Neural cell (in vitro differentiated cells): Measurements from ENCODE around the gene COPB2. TPM values are rescaled to one million over a fixed set of nuclear protein-coding genes. Genes with fewer than 3 reads are reported as not detected.

Experiments
- H2AFZ ChIP-seq: fragments of 200-600, 300-800 bp; sonication (generic), shearing (Covaris generic); 2 replicates; pipeline ENCODE4 v1.6.0; 2014; ENCODE audit warnings: low read depth, mild to moderate bottlenecking, antibody characterized with exemption, low read length, moderate library complexity
- H3F3A ChIP-seq: fragments of 200-600 bp; shearing (Covaris generic); 2 replicates; pipeline ENCODE4 v1.6.1; 2016; ENCODE audit warnings: mild to moderate bottlenecking, moderate library complexity, mixed read lengths, antibody characterized with exemption, low read length; ENCODE audit not compliant: insufficient read depth, poor library complexity, severe bottlenecking
- H3K27ac ChIP-seq: fragments of 200-600, 300-800 bp; sonication (generic), shearing (Covaris generic); 2 replicates; pipeline ENCODE4 v1.5.1; 2014; ENCODE audit warnings: mild to moderate bottlenecking, low read length, moderate library complexity
- H3K27me3 ChIP-seq: fragments of 300-800, 200-600 bp; sonication (generic), shearing (Covaris generic); 2 replicates; pipeline ENCODE4 v1.6.0; 2014; ENCODE audit warnings: mild to moderate bottlenecking, low read depth, low read length, moderate library complexity; ENCODE audit not compliant: insufficient read depth
- H3K36me3 ChIP-seq: fragments of 300-800, 200-600 bp; sonication (generic), shearing (Covaris generic); 2 replicates; pipeline ENCODE4 v1.5.1; 2014; ENCODE audit warnings: mild to moderate bottlenecking, antibody characterized with exemption, low read length, moderate library complexity; ENCODE audit not compliant: insufficient read depth
- H3K4me2 ChIP-seq: fragments of 300-800, 200-600 bp; sonication (generic), shearing (Covaris generic); 2 replicates; pipeline ENCODE4 v1.6.0; 2014; ENCODE audit warnings: mild to moderate bottlenecking, low read length
- H3K4me3 ChIP-seq: fragments of 300-800, 200-600 bp; sonication (generic), shearing (Covaris generic); 2 replicates; pipeline ENCODE4 v1.5.1; 2014; ENCODE audit warnings: mild to moderate bottlenecking, low read length, moderate library complexity
- H3K79me2 ChIP-seq: fragments of 200-600 bp; shearing (Covaris generic); replicated peaks from 2 replicates; pipeline ENCODE4 v1.6.0; 2014; ENCODE audit warnings: mild to moderate bottlenecking, low read length, moderate library complexity; ENCODE audit not compliant: insufficient read depth
- H3K9ac ChIP-seq: fragments of 300-800, 200-600 bp; sonication (generic), shearing (Covaris generic); 2 replicates; pipeline ENCODE4 v1.6.1; 2016; ENCODE audit warnings: mild to moderate bottlenecking, low read length, mixed read lengths
- H3K9me2 ChIP-seq: fragments of 200-600 bp; shearing (Covaris generic); 2 replicates; pipeline ENCODE4 v1.6.1; 2016; ENCODE audit warnings: mild to moderate bottlenecking, low read length, mixed read lengths; ENCODE audit not compliant: insufficient read depth
- H3K9me3 ChIP-seq: fragments of 200-600, 300-800 bp; sonication (generic), shearing (Covaris generic); 2 replicates; pipeline ENCODE4 v1.6.1; 2016; ENCODE audit warnings: mild to moderate bottlenecking, mixed run types, low read length, moderate library complexity, mixed read lengths
- H4K20me1 ChIP-seq: fragments of 200-600 bp; shearing (Covaris generic); 2 replicates; pipeline ENCODE4 v1.6.1; 2016; ENCODE audit warnings: mild to moderate bottlenecking, mixed run types; ENCODE audit not compliant: insufficient read depth
- CTCF ChIP-seq: fragments of 450-650 bp; IDR thresholded peaks from 2 replicates; pipeline ENCODE4 v1.5.1; 2014; ENCODE audit warnings: antibody characterized with exemption, mild to moderate bottlenecking, moderate library complexity; ENCODE audit not compliant: poor library complexity, severe bottlenecking
- EP300 ChIP-seq: fragments of 450-650 bp; conservative IDR thresholded peaks from 2 replicates; pipeline ENCODE4 v1.6.1; 2014; ENCODE audit warnings: antibody characterized with exemption, mild to moderate bottlenecking, moderate library complexity; ENCODE audit not compliant: poor library complexity, severe bottlenecking
- EZH2 ChIP-seq: fragments of 200-600, 300-800 bp; shearing (Covaris generic), sonication (generic); IDR thresholded peaks from 2 replicates; pipeline ENCODE4 v1.6.1; 2014; ENCODE audit warnings: antibody characterized with exemption, low read length, borderline replicate concordance, mild to moderate bottlenecking; ENCODE audit not compliant: insufficient read depth, poor library complexity, severe bottlenecking
- MXI1 ChIP-seq: fragments of 450-650 bp; conservative IDR thresholded peaks from 2 replicates; pipeline ENCODE4 v1.6.1; 2014; ENCODE audit warnings: antibody characterized with exemption, mild to moderate bottlenecking; ENCODE audit not compliant: poor library complexity, severe bottlenecking
- POLR2AphosphoS5 ChIP-seq: IDR thresholded peaks from 2 replicates; pipeline ENCODE4 v1.6.1; 2012
- RAD21 ChIP-seq: fragments of 450-650 bp; conservative IDR thresholded peaks from 2 replicates; pipeline ENCODE4 v1.6.1; 2014; ENCODE audit warnings: antibody characterized with exemption, mild to moderate bottlenecking, moderate library complexity
- REST ChIP-seq: IDR thresholded peaks from 2 replicates; pipeline ENCODE4 v1.6.1; 2012; ENCODE audit warnings: borderline replicate concordance
- SMC3 ChIP-seq: fragments of 450-650 bp; conservative IDR thresholded peaks from 2 replicates; pipeline ENCODE4 v1.6.1; 2014; ENCODE audit warnings: antibody characterized with exemption, mild to moderate bottlenecking, moderate library complexity; ENCODE audit not compliant: poor library complexity
- TAF1 ChIP-seq: IDR thresholded peaks from 2 replicates; pipeline ENCODE4 v1.6.1; 2012; ENCODE audit warnings: low read depth
- polyA plus RNA-seq: library from polyadenylated mRNA; depleted of rRNA; stranded (reverse); fragments of >200 nt; gene quantifications from 2 replicates; pipeline ENCODE4 v1.2.3, GENCODE V29; 2014

The COPB2 gene
- polyA plus RNA-seq, 1 donor from 2014 or later = 63.5 TPM

- Histone ChIP-seq H2AFZ (no peak overlapping the region), H3K4me2 (no peak overlapping the region), H3K79me2 (peaks cover 15% of the 10 kb centered on the region), H3K27ac (no peak overlapping the region), H3K9me2 (no peaks in the 10 kb centered on the region), H3K27me3 (no peaks in the 10 kb centered on the region), H3F3A (no peaks in the 10 kb centered on the region), H3K4me3 (no peak overlapping the region), H3K36me3 (no peaks in the 10 kb centered on the region), H3K9me3 (no peaks in the 10 kb centered on the region), H3K9ac (no peak overlapping the region), H4K20me1 (no peaks in the 10 kb centered on the region)
- TF ChIP-seq EP300 (no peak), SMC3 (no peak), CTCF (no peak), REST (no peak), RAD21 (no peak), EZH2 (no peak), TAF1 (no peak), MXI1 (no peak), POLR2AphosphoS5 (no peak)
Measured at GRCh38 chr3:139342054-139342453, 47.4 kb downstream of the COPB2 start.

GRCh38 chr3:139340784-139341183, 48.7 kb downstream of the COPB2 start:
- Histone ChIP-seq H3K4me3 (no peak overlapping the region), H4K20me1 (no peaks in the 10 kb centered on the region), H3K36me3 (no peaks in the 10 kb centered on the region), H3K9me2 (no peaks in the 10 kb centered on the region), H2AFZ (no peak overlapping the region), H3K27me3 (no peaks in the 10 kb centered on the region), H3K4me2 (no peak overlapping the region), H3K9ac (no peak overlapping the region), H3K9me3 (no peaks in the 10 kb centered on the region), H3K27ac (no peak overlapping the region), H3F3A (no peaks in the 10 kb centered on the region), H3K79me2 (peaks cover 15% of the 10 kb centered on the region)
- TF ChIP-seq EP300 = no peak
- TF ChIP-seq MXI1 = no peak
- TF ChIP-seq POLR2AphosphoS5 = no peak
- TF ChIP-seq TAF1 = no peak
- no peak for TF ChIP-seq EZH2
- no peak for TF ChIP-seq RAD21
- TF ChIP-seq REST = no peak
